ENCODE results near the gene DCLK2. TPM values are rescaled to one million over a fixed set of nuclear protein-coding genes. Genes with fewer than 3 reads are reported as not detected.
"Not testable (repeated sequence)": the region's sequence is repeated elsewhere in the genome, so short reads cannot be mapped to it uniquely, and the experiment has no call there.

The DCLK2 gene
- total and polyA plus RNA-seq, 12 donors, result 4.1 to 33.4 (median 16.7) TPM

DNA sequence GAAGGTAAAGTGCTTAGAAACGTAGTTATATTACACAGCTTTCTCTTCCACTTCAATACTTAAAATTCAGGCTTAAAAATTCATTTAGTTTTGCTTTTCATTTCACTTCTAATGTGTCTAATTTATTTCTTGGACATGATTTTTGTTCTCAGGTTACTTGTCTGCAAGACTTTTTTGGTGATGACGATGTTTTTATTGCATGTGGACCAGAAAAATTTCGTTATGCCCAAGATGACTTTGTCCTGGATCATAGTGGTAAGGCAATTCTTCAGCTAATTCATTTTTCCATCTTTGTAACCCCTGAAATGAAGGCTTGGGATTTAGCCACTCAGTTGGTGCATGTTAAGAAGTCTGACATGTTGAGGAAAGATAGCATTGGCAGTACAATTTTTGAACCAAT, 114.7 kb downstream of the DCLK2 start:
- Histone ChIP-seq H3K27ac (no peak overlapping the region), H3K9me3 (no peaks in the 10 kb centered on the region), H3K4me1 (peaks cover 0 to under 1% (median 0%) of the 10 kb centered on the region in 9 donors), H3K27me3 (no peaks in the 10 kb centered on the region), H3K4me3 (no peak overlapping the region), H3K36me3 (peaks cover 0 to 6% (median 0%) of the 10 kb centered on the region in 9 donors)
- 91 to 94% methylated on average over 3 of the region's 3 CpGs for WGBS, 2 donors
- intact Hi-C loops (cut with DNase I), result no loop called here
- TF ChIP-seq, protein P1, sequence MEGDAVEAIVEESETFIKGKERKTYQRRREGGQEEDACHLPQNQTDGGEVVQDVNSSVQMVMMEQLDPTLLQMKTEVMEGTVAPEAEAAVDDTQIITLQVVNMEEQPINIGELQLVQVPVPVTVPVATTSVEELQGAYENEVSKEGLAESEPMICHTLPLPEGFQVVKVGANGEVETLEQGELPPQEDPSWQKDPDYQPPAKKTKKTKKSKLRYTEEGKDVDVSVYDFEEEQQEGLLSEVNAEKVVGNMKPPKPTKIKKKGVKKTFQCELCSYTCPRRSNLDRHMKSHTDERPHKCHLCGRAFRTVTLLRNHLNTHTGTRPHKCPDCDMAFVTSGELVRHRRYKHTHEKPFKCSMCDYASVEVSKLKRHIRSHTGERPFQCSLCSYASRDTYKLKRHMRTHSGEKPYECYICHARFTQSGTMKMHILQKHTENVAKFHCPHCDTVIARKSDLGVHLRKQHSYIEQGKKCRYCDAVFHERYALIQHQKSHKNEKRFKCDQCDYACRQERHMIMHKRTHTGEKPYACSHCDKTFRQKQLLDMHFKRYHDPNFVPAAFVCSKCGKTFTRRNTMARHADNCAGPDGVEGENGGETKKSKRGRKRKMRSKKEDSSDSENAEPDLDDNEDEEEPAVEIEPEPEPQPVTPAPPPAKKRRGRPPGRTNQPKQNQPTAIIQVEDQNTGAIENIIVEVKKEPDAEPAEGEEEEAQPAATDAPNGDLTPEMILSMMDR (IDR thresholded peaks at IDR 0.05), result no peak
- DNase-seq, result no peak
- no peak for ATAC-seq

DNA sequence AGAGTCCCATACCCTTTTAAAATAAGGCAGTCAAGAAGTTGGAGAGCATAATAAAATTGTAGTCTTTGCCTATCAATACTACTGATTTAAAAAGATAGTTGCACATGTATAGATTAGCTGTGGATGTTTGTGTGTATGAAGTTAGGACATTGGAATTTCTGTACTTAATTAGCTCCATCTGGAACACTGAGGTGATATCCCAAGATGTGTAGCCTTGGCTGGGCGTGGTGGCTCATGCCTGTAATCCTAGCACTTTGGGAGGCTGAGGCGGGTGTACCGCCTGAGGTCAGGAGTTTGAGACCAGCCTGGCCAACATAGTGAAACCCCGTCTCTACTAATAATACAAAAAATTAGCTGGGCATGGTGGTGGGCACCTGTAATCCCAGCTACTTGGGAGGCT, 119.0 kb downstream of the DCLK2 start:
- H3K9me3 ChIP-seq; H3K27ac ChIP-seq; H3K4me3 ChIP-seq; DNase-seq; ATAC-seq; H3K4me1 ChIP-seq; H3K27me3 ChIP-seq; intact Hi-C loops (cut with DNase I): not testable (repeated sequence)
- peaks cover 0 to 12% (median 0%) of the 10 kb centered on the region in 9 donors for H3K36me3 ChIP-seq
- WGBS, 2 donors, result 91 to 100% methylated on average over 4 of the region's 4 CpGs

DNA sequence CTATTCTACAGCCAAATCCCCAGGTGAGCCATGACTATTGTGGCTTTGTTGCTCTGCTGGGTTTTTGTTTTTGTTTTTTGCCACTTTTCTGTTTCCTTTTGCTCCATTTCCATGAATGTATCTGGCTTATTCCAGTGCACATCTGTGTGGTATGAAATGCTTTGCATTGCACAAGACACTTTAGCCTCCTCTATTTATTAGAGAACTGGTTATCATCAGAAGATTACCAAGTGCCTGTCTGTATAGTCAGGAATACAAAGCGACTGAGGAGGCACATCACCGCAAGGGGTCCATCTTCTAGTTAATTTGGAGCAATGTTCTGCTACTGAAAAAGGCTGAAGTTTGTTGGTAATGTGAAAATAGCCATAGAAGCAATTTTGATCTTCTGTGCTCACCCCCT, 120.8 kb downstream of the DCLK2 start:
- TF ChIP-seq, protein P1 (IDR thresholded peaks at IDR 0.05), result no peak
- DNase-seq, result no peak
- Histone ChIP-seq H3K9me3 (no peaks in the 10 kb centered on the region), H3K36me3 (peaks cover 0 to 11% (median 0%) of the 10 kb centered on the region in 9 donors), H3K27me3 (no peaks in the 10 kb centered on the region), H3K4me3 (no peak overlapping the region), H3K27ac (no peak overlapping the region), H3K4me1 (peaks cover 0 to 4% (median 0%) of the 10 kb centered on the region in 9 donors)
- intact Hi-C loops (cut with DNase I), result no loop called here
- 80 to 85% methylated on average over 2 of the region's 2 CpGs for WGBS, 2 donors
- no peak for ATAC-seq

DNA sequence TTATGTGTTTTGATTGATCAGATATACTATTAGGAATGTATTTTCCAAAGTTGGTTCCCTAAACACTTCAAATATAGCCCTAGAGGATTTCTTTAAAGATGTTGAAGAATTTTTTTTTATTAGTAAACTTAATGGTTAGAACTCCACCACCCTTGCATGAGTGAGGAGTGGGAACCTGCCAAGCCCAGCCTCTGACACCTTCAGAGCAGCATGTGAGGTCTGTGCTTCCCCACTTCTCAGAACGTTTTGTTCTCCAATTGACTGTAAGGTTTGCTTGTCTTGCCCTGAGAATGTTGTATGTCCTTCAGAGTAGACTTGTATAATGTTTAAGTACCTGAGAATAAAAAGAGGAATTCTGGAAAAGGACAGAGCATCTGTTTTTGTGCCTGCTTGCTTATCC, 126.8 kb downstream of the DCLK2 start:
- Histone ChIP-seq H3K36me3 (no peaks in the 10 kb centered on the region), H3K4me1 (peaks cover 0 to 39% (median 26%) of the 10 kb centered on the region in 9 donors), H3K27ac (no peak overlapping the region), H3K4me3 (no peak overlapping the region), H3K27me3 (no peaks in the 10 kb centered on the region), H3K9me3 (no peaks in the 10 kb centered on the region)
- ATAC-seq (peak in 1 of 8 donors; percentile 46), DNase-seq (no peak)
- intact Hi-C loops (cut with DNase I), result loop anchor here in 5 of 10 donors (2.0 to 10.0 kb wide), 5 partner anchors 123 to 198 kb away; partner anchors contain the start of gene DCLK2 (in 4 of the 5)
- 43 to 59% methylated on average over 1 of the region's 1 CpG for WGBS, 2 donors
- TF ChIP-seq, protein P1 (IDR thresholded peaks at IDR 0.05), result no peak

DNA sequence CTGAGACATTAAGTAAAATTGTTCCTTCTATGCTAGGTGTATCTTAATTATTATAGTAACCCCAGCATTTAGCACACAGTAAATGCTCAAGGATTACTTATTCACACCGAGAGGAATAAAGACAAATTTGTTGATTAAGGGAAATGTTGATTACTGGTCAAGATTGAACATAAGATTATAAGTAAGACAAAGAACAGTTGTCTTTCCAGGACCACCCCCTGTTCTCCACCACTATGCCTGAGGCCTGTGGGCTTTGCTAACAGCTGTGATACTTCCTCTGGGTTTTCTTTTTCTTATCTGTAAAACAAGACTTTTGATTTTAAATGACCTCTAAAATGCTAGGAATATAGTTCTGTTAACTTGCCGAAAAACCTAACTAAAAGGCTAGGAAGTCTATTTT, 128.0 kb downstream of the DCLK2 start:
- intact Hi-C loops (cut with DNase I), result loop anchor here in 5 of 10 donors (2.0 to 10.0 kb wide), 5 partner anchors 124 to 199 kb away; partner anchors contain the start of gene DCLK2 (in 4 of the 5)
- Histone ChIP-seq H3K27me3 (no peaks in the 10 kb centered on the region), H3K4me3 (no peak overlapping the region), H3K9me3 (no peaks in the 10 kb centered on the region), H3K36me3 (no peaks in the 10 kb centered on the region), H3K4me1 (peaks cover 0 to 47% (median 26%) of the 10 kb centered on the region in 9 donors), H3K27ac (peak overlapping the region in 1 of 10 donors; percentile 18)
- 58 to 72% methylated on average over 2 of the region's 2 CpGs for WGBS, 2 donors
- ATAC-seq (no peak), DNase-seq (no peak)
- TF ChIP-seq, protein P1 (IDR thresholded peaks at IDR 0.05), result no peak

All from heart right ventricle (tissue), 16 donors.